ENCODE data around the gene RALGDS.

RALGDS gene

GRCh38 chr9:133137451-133138231 is 16.6 kb upstream of the RALGDS start:
- no peak for DNase-seq (ENCODE audit: low read depth in 1 of 2, low spot score in 1 of 2)

DNA sequence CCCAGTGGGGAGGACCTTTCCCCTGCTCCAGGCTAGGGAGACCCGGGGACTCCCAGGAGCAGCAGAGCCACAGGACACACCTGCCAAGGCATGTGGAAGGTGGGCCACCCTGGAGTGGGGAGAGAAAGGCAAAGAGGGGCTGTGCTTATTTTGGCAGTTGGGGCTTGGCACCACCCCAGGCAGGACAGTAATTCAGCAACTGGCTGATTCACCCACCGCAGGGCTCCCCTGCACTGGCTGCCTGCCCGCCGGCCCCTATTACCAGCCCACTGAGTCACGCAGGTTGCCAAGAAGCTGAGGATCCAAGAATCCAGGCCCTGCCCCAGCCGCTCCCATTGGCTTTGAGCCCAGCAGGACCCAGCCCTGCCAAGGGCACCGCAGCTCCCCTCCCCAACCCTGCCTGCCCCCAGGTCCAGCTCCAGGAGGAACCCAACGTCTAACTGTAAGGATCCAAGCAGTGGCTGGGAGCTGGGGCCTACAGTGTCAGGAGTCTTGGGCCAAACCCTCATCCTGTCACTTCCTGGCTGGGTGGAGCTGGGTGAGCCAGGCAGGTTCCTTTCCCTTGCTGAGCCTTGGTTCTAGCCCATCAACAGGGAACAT is 14.2 kb upstream of the RALGDS start:
- DNase-seq (ENCODE audit: low read depth in 1 of 2, low spot score in 1 of 2), result no peak

DNA sequence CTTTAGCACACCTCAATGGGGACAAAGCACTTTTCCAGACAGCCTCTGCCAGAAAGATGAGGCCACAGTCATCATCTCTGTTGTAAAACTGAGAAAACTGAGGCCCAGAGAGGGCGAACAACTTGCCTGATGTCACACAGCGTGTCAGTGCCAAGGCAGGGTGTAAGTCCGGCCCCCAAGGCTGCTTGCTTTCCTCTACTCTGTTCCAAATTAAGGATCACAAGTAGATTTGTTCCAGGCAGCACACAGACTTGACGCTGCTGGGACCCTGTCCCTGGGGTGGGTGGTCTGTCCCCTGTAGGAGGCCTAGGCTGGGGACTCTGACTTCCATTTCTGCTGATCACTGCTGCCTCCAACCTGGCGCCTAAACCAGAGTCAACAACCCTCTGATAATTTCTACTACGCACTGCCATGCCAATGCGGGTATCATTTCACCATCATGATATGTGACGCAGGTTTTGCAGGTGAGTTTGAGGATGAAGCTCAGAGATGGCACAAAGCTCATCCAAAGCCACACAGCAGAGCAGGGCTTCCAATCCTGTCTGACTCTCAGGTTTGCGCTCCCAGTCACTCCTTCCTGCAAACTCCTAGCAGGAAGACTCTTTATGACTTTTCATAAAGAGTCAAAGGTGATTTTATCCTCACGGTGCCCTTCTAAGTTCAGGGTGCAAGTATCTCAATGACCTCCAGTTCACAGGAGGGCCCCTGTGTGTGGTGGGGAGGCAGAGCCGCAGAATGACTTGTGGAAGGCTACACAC is 13.5 kb upstream of the RALGDS start:
- no peak for DNase-seq (ENCODE audit: low read depth in 1 of 2, low spot score in 1 of 2)

DNA sequence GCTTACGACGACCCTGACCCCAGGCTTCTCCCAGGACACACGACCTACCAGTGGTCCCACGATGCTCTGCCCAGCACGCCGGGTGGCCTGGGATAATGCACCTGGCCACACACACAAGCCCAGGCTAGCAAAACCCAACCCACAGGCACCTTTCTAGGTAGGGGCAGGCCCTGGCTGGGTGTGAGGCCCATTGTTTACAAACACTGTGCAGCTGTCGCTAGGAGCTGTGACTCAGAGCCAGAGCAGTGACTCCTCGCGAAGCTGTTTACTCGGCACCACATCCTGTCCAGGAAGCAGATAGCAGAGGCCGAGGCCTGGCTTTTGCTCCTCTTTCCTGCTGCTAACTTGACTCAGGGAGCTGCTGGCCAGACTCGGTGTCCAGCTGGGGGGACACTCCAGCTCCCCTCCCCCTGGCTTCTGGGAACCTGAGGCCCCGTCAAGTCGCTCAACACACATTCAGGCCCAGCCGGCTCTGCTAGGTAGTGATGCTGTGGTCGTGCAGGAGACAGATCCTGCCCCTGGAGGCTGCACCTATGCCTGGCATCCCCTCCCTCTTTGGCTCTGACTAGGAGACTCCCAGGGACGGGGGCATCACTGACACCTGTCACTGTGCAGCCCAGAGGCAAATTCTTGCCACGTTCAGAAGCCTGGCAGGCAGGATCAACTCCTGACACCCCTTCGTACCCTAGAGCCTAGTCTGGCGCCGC is 12.8 kb upstream of the RALGDS start:
- DNase-seq (ENCODE audit: low read depth in 1 of 2, low spot score in 1 of 2), result peak; percentile 58 to 82

DNA sequence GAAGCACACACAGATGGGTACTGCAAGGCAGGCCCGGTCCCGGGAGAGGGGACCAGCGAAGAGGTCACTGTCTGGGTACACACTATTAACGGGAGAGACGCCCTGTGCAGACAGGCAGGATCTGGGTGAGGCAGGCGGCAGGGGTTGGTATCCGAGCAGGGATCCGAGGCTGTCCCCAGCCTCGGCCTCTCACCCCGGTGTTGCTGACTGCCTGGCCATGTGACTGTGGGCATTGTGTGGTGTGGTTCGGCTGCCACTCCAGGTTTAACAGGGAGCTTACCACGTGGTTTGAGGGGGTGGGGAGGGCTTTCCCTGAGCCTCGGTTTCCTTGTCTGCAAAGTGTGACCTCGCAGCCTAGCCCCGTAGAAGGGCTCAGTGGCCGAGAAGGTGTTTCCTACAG is 11.1 kb upstream of the RALGDS start:
- DNase-seq (ENCODE audit: low read depth in 1 of 2, low spot score in 1 of 2), result no peak

GRCh38 chr9:133131506-133131905 is 10.5 kb upstream of the RALGDS start:
- no peak for DNase-seq (ENCODE audit: low read depth in 1 of 2, low spot score in 1 of 2)

DNA sequence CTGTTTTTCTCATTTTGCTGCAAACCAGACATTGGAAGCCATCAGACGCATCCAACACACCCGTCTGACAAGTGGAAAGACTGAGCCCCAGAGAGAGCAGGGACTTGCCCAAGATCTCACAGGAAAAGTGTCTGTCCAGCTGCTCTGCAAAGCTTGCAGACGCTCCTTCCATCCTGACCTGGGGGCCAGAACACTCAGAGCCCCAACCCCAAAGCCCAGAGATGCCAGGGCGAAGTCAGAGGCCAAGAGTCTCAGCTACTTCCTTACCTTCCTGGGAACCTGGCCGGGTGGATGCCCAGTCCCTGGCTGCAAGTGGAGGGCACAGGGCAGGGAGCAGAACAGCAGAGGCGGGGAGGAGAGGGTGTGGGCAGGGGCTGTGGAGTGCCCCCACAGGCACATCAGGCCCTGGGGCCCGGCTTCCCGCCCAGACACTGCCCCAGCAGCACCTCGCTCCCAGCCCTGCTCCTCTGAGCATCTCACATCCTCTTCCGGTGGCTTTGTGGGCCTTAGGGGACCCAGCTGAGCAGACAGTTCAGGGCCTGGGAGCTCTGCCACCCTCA is 9.7 kb upstream of the RALGDS start:
- no peak for DNase-seq (ENCODE audit: low read depth in 1 of 2, low spot score in 1 of 2)

GRCh38 chr9:133129001-133129795 is 8.2 kb upstream of the RALGDS start:
- no peak for DNase-seq (ENCODE audit: low read depth in 1 of 2, low spot score in 1 of 2)

GRCh38 chr9:133128152-133128551 is 7.1 kb upstream of the RALGDS start:
- DNase-seq (ENCODE audit: low read depth in 1 of 2, low spot score in 1 of 2), result no peak

DNA sequence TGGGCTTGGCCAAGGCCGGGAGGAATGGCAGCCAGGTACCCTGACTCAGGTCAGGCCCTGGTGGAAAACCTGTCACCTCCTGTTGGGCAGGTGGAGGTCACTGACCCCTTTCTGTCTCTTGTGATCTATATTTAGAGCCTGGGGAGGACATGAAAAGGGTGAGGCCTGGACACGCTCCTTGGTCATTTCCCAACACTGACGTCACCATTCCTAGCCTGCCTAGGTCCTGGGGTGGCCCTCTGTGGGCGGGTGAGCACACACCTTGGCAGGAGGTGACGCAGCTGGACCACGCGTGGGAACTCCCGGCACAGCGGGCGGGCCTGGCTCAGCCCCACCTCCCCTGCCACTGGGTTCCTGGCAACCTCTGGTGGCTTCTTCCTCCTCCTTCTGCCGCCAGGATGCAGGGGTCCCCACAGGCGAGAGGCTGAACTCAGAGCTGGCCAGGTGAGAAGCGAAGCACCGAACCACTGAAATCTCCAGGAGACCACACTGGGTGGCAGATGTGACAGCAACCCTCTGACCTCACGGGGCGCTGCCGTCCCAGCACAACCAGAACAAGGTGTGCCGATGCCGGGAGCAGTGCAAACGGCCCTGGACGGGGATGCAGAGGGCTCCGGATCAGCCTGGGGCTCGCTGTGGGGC is 6.4 kb upstream of the RALGDS start:
- DNase-seq (ENCODE audit: low read depth in 1 of 2, low spot score in 1 of 2), result no peak

DNA sequence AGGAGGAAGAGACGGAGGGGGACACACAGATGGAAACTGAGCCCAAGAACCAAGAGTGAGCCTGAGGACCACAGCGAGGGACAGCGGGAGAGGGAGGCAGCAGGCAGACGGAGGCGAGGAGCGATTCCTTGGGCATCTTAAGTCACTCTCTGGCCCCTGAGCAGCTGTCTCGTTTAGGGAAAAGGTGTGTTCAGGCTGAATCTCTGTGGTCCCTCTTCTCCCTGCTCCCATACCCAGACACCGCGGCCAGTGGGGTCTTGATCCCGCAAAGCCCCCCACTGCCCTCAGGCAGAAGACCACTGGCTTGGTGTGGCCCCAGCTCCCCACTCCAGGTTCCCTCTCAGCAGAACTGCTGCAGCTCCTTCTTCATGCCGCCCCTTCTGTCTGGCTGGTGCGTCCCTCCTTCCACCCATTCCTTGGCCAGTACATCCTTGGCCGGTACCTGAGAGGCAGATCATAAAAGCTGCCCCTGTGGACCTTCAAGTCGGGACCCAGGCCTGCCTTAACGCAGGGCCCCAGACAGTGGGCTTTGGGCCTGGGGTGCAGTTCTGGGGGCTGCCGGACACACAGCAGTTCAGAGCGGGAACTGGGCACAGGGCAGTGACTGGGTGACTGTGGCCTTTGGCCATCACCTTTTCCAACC is 5.8 kb upstream of the RALGDS start:
- no peak for DNase-seq (ENCODE audit: low read depth in 1 of 2, low spot score in 1 of 2)

DNA sequence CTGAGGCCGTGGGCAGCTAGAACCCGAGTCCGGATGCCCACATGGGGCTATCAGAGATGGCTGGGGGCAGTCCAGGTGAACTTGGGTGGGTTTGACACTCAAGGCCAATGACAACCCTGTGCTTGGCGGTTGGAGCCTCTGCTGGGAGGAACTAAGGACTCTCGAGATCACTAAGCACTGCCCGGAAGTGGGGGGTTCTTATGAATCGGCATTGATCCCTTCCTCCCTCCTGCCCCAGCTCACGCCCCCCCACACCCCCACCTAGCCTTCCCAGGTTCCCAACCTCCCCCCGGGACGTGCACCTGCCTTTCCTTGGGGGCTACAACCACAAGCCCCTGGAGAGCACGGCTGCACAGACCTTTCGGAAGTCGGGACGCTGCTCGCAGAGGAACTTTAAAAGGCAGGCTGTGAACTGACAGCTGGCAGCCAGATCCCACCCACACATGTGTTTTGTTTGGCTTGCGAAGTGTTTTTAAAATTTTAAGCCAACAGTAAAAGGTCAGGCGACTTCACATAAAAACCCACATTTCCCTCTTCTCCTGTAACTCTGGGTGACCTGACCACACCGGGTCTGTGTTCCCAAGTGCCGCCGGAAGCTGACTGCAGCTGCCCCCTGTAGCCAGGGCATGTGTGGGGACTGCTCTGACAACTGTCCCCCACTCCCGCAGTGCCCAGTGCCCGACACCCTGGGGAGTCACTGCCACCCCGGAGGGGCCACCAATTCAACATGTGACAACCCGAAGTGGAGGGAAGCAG is 5.1 kb upstream of the RALGDS start:
- DNase-seq (ENCODE audit: low read depth in 1 of 2, low spot score in 1 of 2), result no peak

- DNase-seq (ENCODE audit: low read depth in 1 of 2, low spot score in 1 of 2), result no peak
These were observed 3.9 kb upstream of the RALGDS start for GRCh38 chr9:133124907-133125275.

GRCh38 chr9:133124123-133124906 is 3.3 kb upstream of the RALGDS start:
- no peak for DNase-seq (ENCODE audit: low read depth in 1 of 2, low spot score in 1 of 2)

DNA sequence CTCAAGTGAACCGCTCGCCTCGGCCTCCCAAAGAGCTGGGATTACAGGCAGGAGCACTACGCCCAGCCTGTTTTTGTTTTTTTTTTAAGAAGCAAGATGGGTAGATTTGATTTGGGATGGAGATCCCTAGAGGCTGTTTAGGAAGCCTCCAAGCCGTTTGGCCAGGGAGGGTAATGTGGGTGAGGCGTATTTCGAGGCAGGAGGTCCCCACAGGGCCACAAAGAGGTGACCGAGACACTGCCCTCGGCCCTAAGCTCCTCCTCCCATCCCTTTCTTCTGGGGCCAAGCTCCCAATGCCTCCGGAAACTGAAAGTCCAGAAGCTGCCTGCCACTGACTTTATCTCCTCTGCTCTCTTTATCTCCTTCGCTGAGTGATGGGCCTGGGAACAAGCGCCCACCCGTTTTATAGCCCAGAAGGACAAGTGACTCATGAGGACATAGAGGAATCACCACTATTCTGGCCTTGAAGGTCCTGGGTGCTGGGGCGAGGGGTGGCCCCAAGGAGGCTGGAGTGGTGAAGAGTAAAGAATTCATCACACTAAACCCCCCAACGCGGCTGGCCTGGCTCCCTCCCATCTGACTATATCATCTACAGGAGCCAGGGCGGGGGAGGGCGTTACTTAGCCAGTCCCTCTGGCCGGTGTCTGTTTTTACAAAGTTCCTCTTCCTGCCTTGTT is 2.0 kb upstream of the RALGDS start:
- no peak for DNase-seq (ENCODE audit: low read depth in 1 of 2, low spot score in 1 of 2)

GRCh38 chr9:133122605-133122934 is 1.5 kb upstream of the RALGDS start:
- DNase-seq (ENCODE audit: low read depth in 1 of 2, low spot score in 1 of 2), result no peak

GRCh38 chr9:133121915-133122550 is 993 bp upstream of the RALGDS start:
- DNase-seq (ENCODE audit: low read depth in 1 of 2, low spot score in 1 of 2), result no peak

Data from activated CD4-positive, alpha-beta T cell treated with anti-CD3 and anti-CD28 coated beads, Interleukin-2, amount 50 U/mL, for 24 hours (primary cell).